Right atrium auricular region (tissue), 2 donors: ENCODE results near the gene VPS33B. TPM values are rescaled to one million over a fixed set of nuclear protein-coding genes. Genes with fewer than 3 reads are reported as not detected.

Source experiments
- DNase-seq: peaks from one replicate; pipeline ENCODE4 v3.0.0-alpha.2; 2019; ENCODE audit warnings: low spot score
- H3K27ac ChIP-seq, 2 donors: fragments of 200-600 bp; sonication (generic); 1 replicate in 1 of 2; 2 replicates in 1 of 2; pipeline ENCODE4 v1.5.1; 2016 to 2019
- H3K27me3 ChIP-seq, 2 donors: fragments of 200-600 bp; sonication (generic); one replicate each; pipeline versions ENCODE4 v1.5.1 to v1.6.0; 2017 to 2019
- H3K36me3 ChIP-seq: fragments of 200-600 bp; sonication (generic); one replicate; pipeline ENCODE4 v1.5.1; 2016
- H3K4me1 ChIP-seq, 2 donors: fragments of 200-600 bp; sonication (generic); one replicate each; pipeline versions ENCODE4 v1.5.1 to v1.6.0; 2017 to 2019
- H3K4me3 ChIP-seq, 2 donors: fragments of 200-600 bp; sonication (generic); 1 replicate in 1 of 2; 2 replicates in 1 of 2; pipeline ENCODE4 v1.5.1; 2017 to 2019; ENCODE audit warnings: mild to moderate bottlenecking in 1 of 2, moderate library complexity in 1 of 2
- H3K9me3 ChIP-seq, 2 donors: fragments of 200-600 bp; sonication (generic); one replicate each; pipeline ENCODE4 v1.5.1; 2019
- total RNA-seq, 2 donors: library from RNA; depleted of rRNA; stranded (reverse); fragments of >200 nt; gene quantifications; one replicate each; pipeline ENCODE4 v1.1.0, GENCODE V29; 2016
- TF ChIP-seq, protein P1 (sequence below), 2 donors: fragments of 200-600 bp; sonication (generic); IDR thresholded peaks; one replicate each; pipeline ENCODE4 v1.5.1; 2019; ENCODE audit warnings: antibody characterized with exemption in 2 of 2

Gene VPS33B
- total RNA-seq, 2 donors from 2014 or later, result 5.8 to 6.1 TPM

- Histone ChIP-seq H3K4me3 (no peak overlapping the region), H3K9me3 (no peaks in the 10 kb centered on the region), H3K4me1 (peaks cover 3 to 54% of the 10 kb centered on the region in 2 donors), H3K27ac (peak overlapping the region; percentile 77 to 82), H3K27me3 (no peaks in the 10 kb centered on the region), H3K36me3 (peaks cover 14% of the 10 kb centered on the region)
- DNase-seq, result no peak
- TF ChIP-seq, protein P1, sequence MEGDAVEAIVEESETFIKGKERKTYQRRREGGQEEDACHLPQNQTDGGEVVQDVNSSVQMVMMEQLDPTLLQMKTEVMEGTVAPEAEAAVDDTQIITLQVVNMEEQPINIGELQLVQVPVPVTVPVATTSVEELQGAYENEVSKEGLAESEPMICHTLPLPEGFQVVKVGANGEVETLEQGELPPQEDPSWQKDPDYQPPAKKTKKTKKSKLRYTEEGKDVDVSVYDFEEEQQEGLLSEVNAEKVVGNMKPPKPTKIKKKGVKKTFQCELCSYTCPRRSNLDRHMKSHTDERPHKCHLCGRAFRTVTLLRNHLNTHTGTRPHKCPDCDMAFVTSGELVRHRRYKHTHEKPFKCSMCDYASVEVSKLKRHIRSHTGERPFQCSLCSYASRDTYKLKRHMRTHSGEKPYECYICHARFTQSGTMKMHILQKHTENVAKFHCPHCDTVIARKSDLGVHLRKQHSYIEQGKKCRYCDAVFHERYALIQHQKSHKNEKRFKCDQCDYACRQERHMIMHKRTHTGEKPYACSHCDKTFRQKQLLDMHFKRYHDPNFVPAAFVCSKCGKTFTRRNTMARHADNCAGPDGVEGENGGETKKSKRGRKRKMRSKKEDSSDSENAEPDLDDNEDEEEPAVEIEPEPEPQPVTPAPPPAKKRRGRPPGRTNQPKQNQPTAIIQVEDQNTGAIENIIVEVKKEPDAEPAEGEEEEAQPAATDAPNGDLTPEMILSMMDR (IDR thresholded peaks at IDR 0.05), result no peak
These were observed 62.5 kb downstream of the VPS33B start for GRCh38 chr15:90959894-90960293.

- Histone ChIP-seq H3K27ac (peak overlapping the region; percentile 77 to 82), H3K9me3 (no peaks in the 10 kb centered on the region), H3K4me3 (no peak overlapping the region), H3K27me3 (no peaks in the 10 kb centered on the region), H3K36me3 (peaks cover 14% of the 10 kb centered on the region), H3K4me1 (peaks cover 3 to 57% of the 10 kb centered on the region in 2 donors)
- DNase-seq, result no peak
- TF ChIP-seq, protein P1 (IDR thresholded peaks at IDR 0.05), result no peak
These were observed 63.3 kb downstream of the VPS33B start for GRCh38 chr15:90959028-90959595.

- Histone ChIP-seq H3K9me3 (no peaks in the 10 kb centered on the region), H3K27me3 (no peaks in the 10 kb centered on the region), H3K36me3 (peaks cover 20% of the 10 kb centered on the region), H3K27ac (peak overlapping the region; percentile 73 to 82), H3K4me1 (peaks cover 3 to 57% of the 10 kb centered on the region in 2 donors), H3K4me3 (peak overlapping the region in 1 of 2 donors; percentile 72)
- TF ChIP-seq, protein P1 (IDR thresholded peaks at IDR 0.05), result no peak
- no peak for DNase-seq
These were observed 64.6 kb downstream of the VPS33B start for GRCh38 chr15:90957791-90958190.

GRCh38 chr15:90957031-90957790, 65.2 kb downstream of the VPS33B start:
- DNase-seq, result no peak
- peaks cover 3 to 57% of the 10 kb centered on the region in 2 donors for H3K4me1 ChIP-seq
- TF ChIP-seq, protein P1 (IDR thresholded peaks at IDR 0.05), result no peak

DNA sequence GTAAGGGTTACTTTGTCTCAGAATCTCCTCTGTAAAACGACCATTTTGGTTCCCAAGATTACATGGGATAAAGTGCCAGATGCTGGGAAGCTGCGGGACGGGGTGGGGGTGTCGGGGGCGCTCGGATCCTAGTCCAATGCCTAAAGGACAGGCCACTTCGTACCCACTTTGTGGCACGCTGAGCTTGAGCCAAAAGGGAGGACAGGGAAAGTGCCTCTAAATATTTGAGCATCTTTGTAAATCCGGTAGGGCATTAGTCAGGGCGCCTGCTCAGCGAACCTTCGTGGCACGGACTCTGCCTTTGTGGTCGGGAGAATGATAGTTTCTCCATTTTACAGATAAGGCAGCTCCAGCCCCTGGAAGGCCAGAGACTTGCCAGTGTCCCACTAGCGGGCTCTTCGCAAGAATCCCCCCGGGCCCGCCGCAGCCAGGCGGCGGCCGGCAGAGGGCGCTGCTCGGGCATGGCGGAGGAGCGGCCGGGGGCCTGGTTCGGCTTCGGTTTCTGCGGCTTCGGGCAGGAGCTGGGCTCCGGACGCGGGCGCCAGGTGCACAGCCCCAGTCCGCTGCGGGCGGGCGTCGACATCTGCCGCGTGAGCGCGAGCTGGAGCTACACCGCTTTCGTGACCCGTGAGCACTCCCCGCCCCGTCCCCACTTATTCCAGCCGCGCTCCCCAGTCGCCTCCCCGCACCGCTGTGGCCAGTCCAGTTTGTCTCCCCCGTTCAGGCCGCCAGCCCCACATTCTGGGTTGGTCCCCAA, 65.9 kb downstream of the VPS33B start:
- H3K4me3 ChIP-seq, result peak overlapping the region; percentile 48 to 72
- TF ChIP-seq, protein P1 (IDR thresholded peaks at IDR 0.05), result peak; percentile 97 to 99
- H3K9me3 ChIP-seq, result no peaks in the 10 kb centered on the region
- peaks cover 3 to 54% of the 10 kb centered on the region in 2 donors for H3K4me1 ChIP-seq
- no peaks in the 10 kb centered on the region for H3K27me3 ChIP-seq
- H3K36me3 ChIP-seq, result peaks cover 27% of the 10 kb centered on the region
- DNase-seq, result no peak
- peak overlapping the region; percentile 73 to 82 for H3K27ac ChIP-seq

More at GRCh38 chr15:90957031-90957790, 65.2 kb downstream of the VPS33B start:
- H3K27ac ChIP-seq, result peak overlapping the region; percentile 73 to 82
- H3K27me3 ChIP-seq, result no peaks in the 10 kb centered on the region
- H3K36me3 ChIP-seq, result peaks cover 25% of the 10 kb centered on the region
- H3K9me3 ChIP-seq, result no peaks in the 10 kb centered on the region
- H3K4me3 ChIP-seq, result peak overlapping the region; percentile 48 to 72
